Fibroblast of lung (primary cell): ENCODE measurements around the gene FAM193A. TPM values are rescaled to one million over a fixed set of nuclear protein-coding genes. Genes with fewer than 3 reads are reported as not detected.

Experiments used
- DNase-seq, 2 donors: peaks; one replicate each; pipeline versions ENCODE4 v3.0.0 to v3.0.0-alpha.2; 2010; ENCODE audit warnings: low read depth in 2 of 2
- H2AFZ ChIP-seq: 2 replicates; pipeline ENCODE4 v1.5.1; 2012; ENCODE audit warnings: low read length, control low read depth, inconsistent platforms
- H3K27ac ChIP-seq: 2 replicates; pipeline ENCODE4 v1.5.1; 2011; ENCODE audit warnings: low read length, control low read depth; ENCODE audit not compliant: insufficient read depth
- H3K27me3 ChIP-seq: 2 replicates; pipeline ENCODE4 v1.5.1; 2011; ENCODE audit warnings: mild to moderate bottlenecking, low read length; ENCODE audit not compliant: control insufficient read depth, insufficient read depth
- H3K36me3 ChIP-seq: 2 replicates; pipeline ENCODE4 v1.5.1; 2011; ENCODE audit warnings: low read length; ENCODE audit not compliant: control insufficient read depth, insufficient read depth
- H3K4me1 ChIP-seq: 2 replicates; pipeline ENCODE4 v1.5.1; 2011; ENCODE audit warnings: low read length; ENCODE audit not compliant: control insufficient read depth, insufficient read depth; ENCODE audit errors: extremely low read depth
- H3K4me2 ChIP-seq: 2 replicates; pipeline ENCODE4 v1.5.1; 2011; ENCODE audit warnings: low read length, control low read depth; ENCODE audit not compliant: insufficient read depth; ENCODE audit errors: extremely low read depth
- H3K4me3 ChIP-seq, 4 experiments: fragments of 200-600 bp in 1 of 4; sonication (generic) in 1 of 4; replicated peaks in 1 of 4; 2 replicates each; pipeline ENCODE4 v1.5.1; 2011 to 2016; ENCODE audit warnings: low read length in 4 of 4, low read depth in 3 of 4, mild to moderate bottlenecking in 3 of 4, control low read depth in 2 of 4, inconsistent platforms in 1 of 4, mixed read lengths in 1 of 4; ENCODE audit not compliant: insufficient read depth in 1 of 4; ENCODE audit errors: control extremely low read depth in 1 of 4
- H3K79me2 ChIP-seq: 2 replicates; pipeline ENCODE4 v1.5.1; 2012; ENCODE audit warnings: mild to moderate bottlenecking, low read length, inconsistent platforms; ENCODE audit not compliant: control insufficient read depth, insufficient read depth
- H3K9ac ChIP-seq: 2 replicates; pipeline ENCODE4 v1.5.1; 2011; ENCODE audit warnings: mild to moderate bottlenecking, low read length, control low read depth; ENCODE audit not compliant: insufficient read depth
- H3K9me3 ChIP-seq: 2 replicates; pipeline ENCODE4 v1.5.1; 2012; ENCODE audit warnings: low read depth, low read length; ENCODE audit not compliant: control insufficient read depth, insufficient read depth
- H4K20me1 ChIP-seq: 2 replicates; pipeline ENCODE4 v1.5.1; 2011; ENCODE audit warnings: low read length; ENCODE audit not compliant: control insufficient read depth, insufficient read depth; ENCODE audit errors: extremely low read depth
- EZH2 ChIP-seq: IDR thresholded peaks from 2 replicates; pipeline ENCODE4 v1.5.1; 2012; ENCODE audit warnings: low read length, control low read depth, mild to moderate bottlenecking; ENCODE audit errors: missing control alignments
- polyA plus RNA-seq, 2 donors: library from polyadenylated mRNA; depleted of rRNA in 1 of 2; stranded (reverse) in 1 of 2; unstranded in 1 of 2; fragments of >200 nt; gene quantifications; 2 replicates each; pipeline ENCODE4 v1.2.1, GENCODE V29; 2011 to 2012; ENCODE audit warnings: missing spikeins in 1 of 2
- total RNA-seq: library from RNA; depleted of rRNA; stranded (reverse); fragments of >200 nt; gene quantifications from 2 replicates; pipeline ENCODE4 v1.2.1, GENCODE V29; 2014
- TF ChIP-seq, protein P1 (sequence below), 2 donors: IDR thresholded peaks in 1 of 2; conservative IDR thresholded peaks in 1 of 2; 1 replicate in 1 of 2; 2 replicates in 1 of 2; pipeline ENCODE4 v1.5.1; 2011 to 2012; ENCODE audit warnings: low read length in 2 of 2, control low read depth in 1 of 2, inconsistent platforms in 1 of 2, low read depth in 1 of 2, mild to moderate bottlenecking in 1 of 2

Gene FAM193A
- total and polyA plus RNA-seq, 2 donors (not counting 1 experiment from before 2014, with no cell fraction given) = 5.6 to 10.9 TPM

DNA sequence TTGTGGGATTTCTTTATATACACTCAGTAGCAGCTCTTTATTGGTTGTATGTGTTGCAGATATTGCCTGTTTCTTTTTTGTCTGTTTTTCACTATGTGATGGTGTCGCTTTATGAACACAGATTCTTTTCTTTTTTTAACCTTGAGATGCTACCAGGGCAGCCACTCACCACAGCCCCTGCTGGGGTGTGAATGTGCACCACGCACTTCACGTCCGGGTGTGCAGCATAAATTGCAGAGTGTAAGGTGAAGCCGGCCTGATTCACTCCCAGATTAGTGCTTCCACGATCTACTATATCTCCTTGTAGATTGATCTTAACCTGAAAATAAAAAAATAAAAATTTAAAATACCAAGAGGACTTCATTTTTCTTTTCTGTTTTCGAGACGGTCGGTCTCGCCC lies 71.4 kb downstream of the FAM193A start:
- TF ChIP-seq, protein P1, sequence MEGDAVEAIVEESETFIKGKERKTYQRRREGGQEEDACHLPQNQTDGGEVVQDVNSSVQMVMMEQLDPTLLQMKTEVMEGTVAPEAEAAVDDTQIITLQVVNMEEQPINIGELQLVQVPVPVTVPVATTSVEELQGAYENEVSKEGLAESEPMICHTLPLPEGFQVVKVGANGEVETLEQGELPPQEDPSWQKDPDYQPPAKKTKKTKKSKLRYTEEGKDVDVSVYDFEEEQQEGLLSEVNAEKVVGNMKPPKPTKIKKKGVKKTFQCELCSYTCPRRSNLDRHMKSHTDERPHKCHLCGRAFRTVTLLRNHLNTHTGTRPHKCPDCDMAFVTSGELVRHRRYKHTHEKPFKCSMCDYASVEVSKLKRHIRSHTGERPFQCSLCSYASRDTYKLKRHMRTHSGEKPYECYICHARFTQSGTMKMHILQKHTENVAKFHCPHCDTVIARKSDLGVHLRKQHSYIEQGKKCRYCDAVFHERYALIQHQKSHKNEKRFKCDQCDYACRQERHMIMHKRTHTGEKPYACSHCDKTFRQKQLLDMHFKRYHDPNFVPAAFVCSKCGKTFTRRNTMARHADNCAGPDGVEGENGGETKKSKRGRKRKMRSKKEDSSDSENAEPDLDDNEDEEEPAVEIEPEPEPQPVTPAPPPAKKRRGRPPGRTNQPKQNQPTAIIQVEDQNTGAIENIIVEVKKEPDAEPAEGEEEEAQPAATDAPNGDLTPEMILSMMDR (conservative IDR thresholded peaks at IDR 0.05 in 1 of 2, IDR thresholded peaks at IDR 0.05 in 1 of 2; ENCODE audit: low read depth in 1 of 2, low read length in 2 of 2) = no peak
- no peak for TF ChIP-seq EZH2
- H3K27ac ChIP-seq = no peak overlapping the region
- H3K36me3 ChIP-seq = no peaks in the 10 kb centered on the region
- no peak for DNase-seq
- H3K9ac ChIP-seq = no peak overlapping the region
- peaks cover 2% of the 10 kb centered on the region for H4K20me1 ChIP-seq
- H3K9me3 ChIP-seq = no peaks in the 10 kb centered on the region
- no peak overlapping the region for H2AFZ ChIP-seq
- H3K4me1 ChIP-seq = no peaks in the 10 kb centered on the region
- H3K4me2 ChIP-seq = no peak overlapping the region
- H3K4me3 ChIP-seq = no peak overlapping the region
- H3K79me2 ChIP-seq = peaks cover 71% of the 10 kb centered on the region
- no peaks in the 10 kb centered on the region for H3K27me3 ChIP-seq

- no peak for DNase-seq
- no peak overlapping the region for H2AFZ ChIP-seq
- H3K79me2 ChIP-seq = peaks cover 73% of the 10 kb centered on the region
- H3K4me3 ChIP-seq = no peak overlapping the region
- no peak overlapping the region for H3K4me2 ChIP-seq
- no peak overlapping the region for H3K27ac ChIP-seq
- no peaks in the 10 kb centered on the region for H3K36me3 ChIP-seq
- peaks cover 4% of the 10 kb centered on the region for H4K20me1 ChIP-seq
- H3K9me3 ChIP-seq = no peaks in the 10 kb centered on the region
- no peaks in the 10 kb centered on the region for H3K4me1 ChIP-seq
- no peak for TF ChIP-seq EZH2
- TF ChIP-seq, protein P1 (conservative IDR thresholded peaks at IDR 0.05 in 1 of 2, IDR thresholded peaks at IDR 0.05 in 1 of 2; ENCODE audit: low read depth in 1 of 2, low read length in 2 of 2) = no peak
- no peaks in the 10 kb centered on the region for H3K27me3 ChIP-seq
- no peak overlapping the region for H3K9ac ChIP-seq
Measured at GRCh38 chr4:2608291-2608690, 71.8 kb downstream of the FAM193A start.

DNA sequence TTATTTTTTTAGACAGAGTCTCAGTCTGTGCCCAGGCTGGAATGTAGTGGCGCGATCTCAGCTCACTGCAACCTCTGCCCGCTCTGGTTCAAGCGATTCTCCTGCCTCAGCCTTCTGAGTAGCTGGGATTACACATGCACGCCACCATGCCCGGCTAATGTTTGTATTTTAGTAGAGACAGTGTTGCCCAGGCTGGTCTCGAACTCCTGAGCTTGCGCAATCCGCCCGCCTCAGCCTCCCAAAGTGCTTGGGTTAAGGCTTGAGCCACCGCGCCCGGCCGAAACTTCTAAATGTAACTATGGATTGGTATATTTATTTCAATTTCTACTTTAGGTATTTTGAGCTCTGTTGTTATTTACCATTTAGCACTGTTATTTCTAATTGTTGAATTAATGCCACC lies 79.4 kb downstream of the FAM193A start:
- H3K4me2 ChIP-seq = no peak overlapping the region
- no peaks in the 10 kb centered on the region for H3K4me1 ChIP-seq
- no peaks in the 10 kb centered on the region for H3K9me3 ChIP-seq
- no peak for DNase-seq
- no peak overlapping the region for H3K4me3 ChIP-seq
- no peaks in the 10 kb centered on the region for H3K27me3 ChIP-seq
- H3K36me3 ChIP-seq = no peaks in the 10 kb centered on the region
- no peak overlapping the region for H3K27ac ChIP-seq
- H4K20me1 ChIP-seq = peaks cover 4% of the 10 kb centered on the region
- peaks cover 53% of the 10 kb centered on the region for H3K79me2 ChIP-seq
- TF ChIP-seq, protein P1 (conservative IDR thresholded peaks at IDR 0.05 in 1 of 2, IDR thresholded peaks at IDR 0.05 in 1 of 2; ENCODE audit: low read depth in 1 of 2, low read length in 2 of 2) = no peak
- TF ChIP-seq EZH2 = no peak
- H2AFZ ChIP-seq = no peak overlapping the region
- H3K9ac ChIP-seq = no peak overlapping the region
